Measurements from ENCODE around the gene STARD4. TPM values are rescaled to one million over a fixed set of nuclear protein-coding genes. Genes with fewer than 3 reads are reported as not detected.

Gene STARD4
- total RNA-seq, 2 experiments from 2014 or later = 52.3 to 55.9 TPM

DNA sequence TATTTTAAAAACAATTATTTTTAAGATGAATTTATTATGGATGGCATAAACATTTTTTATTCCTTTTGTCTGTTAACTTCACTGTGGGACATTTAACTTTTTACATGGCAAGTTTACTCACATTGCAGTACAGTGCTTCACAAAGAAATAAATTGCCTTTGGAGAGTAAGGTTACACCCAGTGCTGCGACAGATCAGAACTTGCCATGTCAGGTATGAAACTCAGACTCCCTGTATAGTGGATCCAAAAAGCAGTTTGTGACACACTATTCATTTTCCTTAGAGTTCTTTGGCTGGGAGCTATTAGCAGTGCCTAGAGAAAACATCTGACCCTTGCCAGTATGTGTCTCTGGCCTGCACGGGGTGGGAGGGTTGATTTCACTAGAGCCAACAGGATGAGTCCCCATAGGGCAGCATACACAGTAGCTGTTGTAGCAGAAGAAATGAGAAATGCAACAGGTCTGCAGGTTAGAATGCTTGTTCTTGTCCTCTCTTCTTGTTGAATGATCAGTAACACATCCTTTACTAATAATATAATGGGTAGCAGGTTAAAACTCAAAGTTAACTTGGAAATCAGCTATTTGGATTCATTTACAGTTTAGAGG, 42.9 kb downstream of the STARD4 start:
- peaks cover 20% of the 10 kb centered on the region for H3K9me3 Mint-ChIP-seq (ENCODE audit: insufficient read depth)
- ATAC-seq (no peak), DNase-seq (no peak)
- H3K27ac Mint-ChIP-seq = no peak overlapping the region
- H3K4me3 Mint-ChIP-seq = no peak overlapping the region
- peaks cover 2% of the 10 kb centered on the region for H3K4me1 Mint-ChIP-seq (ENCODE audit: low read depth)
- H3K27me3 Mint-ChIP-seq (ENCODE audit: low read depth) = no peaks in the 10 kb centered on the region
- ChIA-PET POLR2A (no interaction called here), CTCF (interaction anchor here (0.9 kb wide), 1 partner anchor 8 kb away, joined by 3 read pairs; no protein-coding TSS in a partner anchor)
- peaks cover 46% of the 10 kb centered on the region for H3K36me3 Mint-ChIP-seq (ENCODE audit: low read depth)

DNA sequence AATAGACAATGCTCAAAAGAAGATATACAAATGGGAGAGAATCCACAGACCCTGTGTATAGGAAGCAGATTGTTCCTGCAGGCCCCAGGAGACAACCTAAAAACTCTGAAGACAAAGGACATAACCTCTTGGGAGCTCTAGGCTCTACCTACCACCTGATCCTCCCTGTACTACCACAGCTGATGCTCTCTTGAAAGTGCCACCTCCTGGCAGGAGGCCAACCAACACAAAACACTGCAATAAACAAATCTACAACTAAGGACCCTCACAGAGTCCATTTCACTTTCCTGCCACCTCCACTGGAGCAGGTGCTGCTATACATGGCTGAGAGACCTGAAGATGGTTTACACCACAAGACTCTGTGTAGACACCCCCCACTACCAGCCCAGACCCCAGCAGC, 49.0 kb downstream of the STARD4 start:
- ChIA-PET POLR2A (no interaction called here), CTCF (no interaction called here)
- no peak for ATAC-seq
- no peak for DNase-seq
- H3K27me3 Mint-ChIP-seq (ENCODE audit: low read depth) = no peaks in the 10 kb centered on the region
- no peak overlapping the region for H3K27ac Mint-ChIP-seq
- no peaks in the 10 kb centered on the region for H3K4me1 Mint-ChIP-seq (ENCODE audit: low read depth)
- H3K36me3 Mint-ChIP-seq (ENCODE audit: low read depth) = peaks cover 54% of the 10 kb centered on the region
- no peak overlapping the region for H3K4me3 Mint-ChIP-seq
- peaks cover 24% of the 10 kb centered on the region for H3K9me3 Mint-ChIP-seq (ENCODE audit: insufficient read depth)

DNA sequence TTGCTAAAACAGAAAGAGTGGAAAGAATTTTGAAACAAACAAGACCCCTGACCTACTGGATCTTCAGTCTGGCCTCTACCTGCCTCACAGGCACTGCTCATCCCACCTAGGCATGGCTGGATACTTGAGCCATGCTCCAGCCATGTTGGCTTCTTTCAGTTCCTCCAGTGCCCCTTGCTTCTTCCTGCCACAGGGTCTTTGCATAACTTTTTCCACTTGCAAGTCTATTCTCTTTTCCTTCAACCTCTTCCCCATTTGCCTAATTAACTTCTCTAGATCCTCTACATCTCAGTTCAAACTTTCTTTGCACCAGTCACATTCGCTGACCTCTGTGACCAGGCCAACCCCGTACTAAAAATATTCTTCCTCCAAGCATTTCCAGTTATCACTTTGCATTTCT, 50.4 kb downstream of the STARD4 start:
- ATAC-seq = no peak
- Mint-ChIP-seq H3K36me3 (ENCODE audit: low read depth) (peaks cover 53% of the 10 kb centered on the region), H3K27ac (no peak overlapping the region), H3K27me3 (ENCODE audit: low read depth) (no peaks in the 10 kb centered on the region), H3K9me3 (ENCODE audit: insufficient read depth) (peaks cover 23% of the 10 kb centered on the region), H3K4me3 (no peak overlapping the region), H3K4me1 (ENCODE audit: low read depth) (no peaks in the 10 kb centered on the region)
- CTCF ChIA-PET = interaction anchor here (1.0 kb wide), 1 partner anchor 8 kb away, joined by 3 read pairs; no protein-coding TSS in a partner anchor
- POLR2A ChIA-PET = no interaction called here
- no peak for DNase-seq

DNA sequence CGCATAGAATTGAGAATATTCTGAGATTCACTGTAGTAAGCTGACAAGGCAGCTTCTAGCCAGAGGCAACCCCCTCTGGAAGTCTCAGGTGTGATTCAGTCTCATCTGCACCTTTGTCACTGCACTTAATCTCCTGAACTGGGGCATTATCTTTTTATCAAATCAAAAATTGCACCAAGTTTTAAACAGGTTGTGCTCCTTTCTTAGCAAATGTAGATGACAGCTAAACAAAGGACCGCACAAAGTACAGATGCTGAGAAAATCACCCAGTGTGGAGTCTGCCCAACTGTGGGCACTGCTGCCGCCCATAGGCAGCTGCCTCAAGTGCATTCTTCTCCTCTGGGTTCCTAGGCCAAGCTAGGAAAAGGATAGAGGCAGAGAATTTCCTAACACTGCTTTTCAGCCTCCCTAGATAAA, 51.1 kb downstream of the STARD4 start:
- DNase-seq = no peak
- H3K27ac Mint-ChIP-seq = no peak overlapping the region
- H3K27me3 Mint-ChIP-seq (ENCODE audit: low read depth) = no peaks in the 10 kb centered on the region
- ChIA-PET CTCF (interaction anchor here (1.0 kb wide), 1 partner anchor 9 kb away, joined by 3 read pairs; no protein-coding TSS in a partner anchor), POLR2A (no interaction called here)
- no peak overlapping the region for H3K4me3 Mint-ChIP-seq
- no peak for ATAC-seq
- peaks cover 48% of the 10 kb centered on the region for H3K36me3 Mint-ChIP-seq (ENCODE audit: low read depth)
- no peaks in the 10 kb centered on the region for H3K4me1 Mint-ChIP-seq (ENCODE audit: low read depth)
- H3K9me3 Mint-ChIP-seq (ENCODE audit: insufficient read depth) = peaks cover 17% of the 10 kb centered on the region

DNA sequence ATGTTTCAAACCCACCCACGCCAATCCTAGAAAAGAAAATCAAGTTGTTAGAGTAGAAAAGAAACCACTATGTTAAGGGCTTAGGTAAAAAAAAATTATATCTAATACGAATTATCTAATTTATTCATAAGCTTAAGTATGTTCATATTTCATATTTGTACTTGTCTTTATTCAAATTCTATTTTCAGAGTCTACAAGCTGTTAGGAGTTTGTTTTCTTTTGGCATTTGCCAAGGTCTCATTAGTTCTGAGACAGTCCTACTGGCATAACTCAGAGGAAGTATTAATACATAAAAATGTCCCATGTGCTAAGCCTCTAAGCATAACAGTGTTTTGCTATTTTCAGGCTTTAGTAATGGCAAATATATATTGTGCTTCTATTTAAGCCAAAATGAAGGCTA, 57.6 kb downstream of the STARD4 start:
- Mint-ChIP-seq H3K27ac (no peak overlapping the region), H3K9me3 (ENCODE audit: insufficient read depth) (peaks cover 3% of the 10 kb centered on the region), H3K27me3 (ENCODE audit: low read depth) (no peaks in the 10 kb centered on the region), H3K36me3 (ENCODE audit: low read depth) (peaks cover 40% of the 10 kb centered on the region), H3K4me3 (no peak overlapping the region), H3K4me1 (ENCODE audit: low read depth) (no peaks in the 10 kb centered on the region)
- DNase-seq (no peak), ATAC-seq (no peak)
- CTCF ChIA-PET = no interaction called here
- POLR2A ChIA-PET = no interaction called here

DNA sequence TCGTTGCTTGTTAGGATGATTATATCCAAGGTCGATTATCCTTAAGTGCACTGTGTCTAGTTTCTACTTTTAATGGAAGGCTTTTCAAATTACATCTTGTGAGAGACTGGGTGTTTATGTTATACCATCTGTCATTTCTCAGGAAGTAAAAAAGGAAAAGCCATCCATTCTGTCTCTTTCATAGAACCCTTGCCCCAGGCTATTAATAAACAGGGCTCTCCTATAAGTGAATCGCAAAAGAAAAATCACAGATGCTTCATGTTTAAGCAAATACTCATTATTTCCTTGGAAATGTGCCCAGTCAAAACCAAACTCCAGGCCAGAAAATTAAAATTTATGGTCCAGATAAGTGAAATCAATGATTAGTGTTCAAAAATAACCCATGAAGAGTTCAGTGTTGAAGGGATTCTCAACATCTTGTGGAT, 58.1 kb downstream of the STARD4 start:
- Mint-ChIP-seq H3K36me3 (ENCODE audit: low read depth) (peaks cover 42% of the 10 kb centered on the region), H3K4me3 (no peak overlapping the region), H3K9me3 (ENCODE audit: insufficient read depth) (peaks cover 3% of the 10 kb centered on the region), H3K27me3 (ENCODE audit: low read depth) (no peaks in the 10 kb centered on the region), H3K27ac (no peak overlapping the region), H3K4me1 (ENCODE audit: low read depth) (no peaks in the 10 kb centered on the region)
- no peak for DNase-seq
- POLR2A ChIA-PET = no interaction called here
- no peak for ATAC-seq
- CTCF ChIA-PET = no interaction called here

DNA sequence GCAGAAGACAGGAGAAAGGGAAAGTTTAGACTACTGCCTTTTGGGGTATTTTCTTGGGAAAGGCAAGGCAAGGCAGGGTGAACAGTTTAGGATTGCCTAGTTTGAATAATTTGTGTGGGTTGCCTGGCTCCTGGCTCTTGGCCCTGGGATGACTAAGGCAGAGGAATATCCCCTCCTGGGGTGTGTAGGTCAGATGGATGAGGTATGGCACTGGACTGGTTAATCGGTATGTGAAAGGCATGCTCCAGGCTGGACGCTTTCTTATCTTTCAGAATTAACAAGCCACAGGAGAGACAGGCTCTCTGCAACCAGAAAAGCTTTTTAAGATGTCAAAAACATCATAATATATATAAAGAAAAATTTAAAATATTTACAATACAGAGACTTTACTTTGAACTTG, 58.6 kb downstream of the STARD4 start:
- CTCF ChIA-PET = no interaction called here
- POLR2A ChIA-PET = no interaction called here
- H3K4me1 Mint-ChIP-seq (ENCODE audit: low read depth) = no peaks in the 10 kb centered on the region
- no peak overlapping the region for H3K4me3 Mint-ChIP-seq
- H3K27me3 Mint-ChIP-seq (ENCODE audit: low read depth) = no peaks in the 10 kb centered on the region
- peaks cover 40% of the 10 kb centered on the region for H3K36me3 Mint-ChIP-seq (ENCODE audit: low read depth)
- DNase-seq (no peak), ATAC-seq (no peak)
- peaks cover 3% of the 10 kb centered on the region for H3K9me3 Mint-ChIP-seq (ENCODE audit: insufficient read depth)
- no peak overlapping the region for H3K27ac Mint-ChIP-seq

DNA sequence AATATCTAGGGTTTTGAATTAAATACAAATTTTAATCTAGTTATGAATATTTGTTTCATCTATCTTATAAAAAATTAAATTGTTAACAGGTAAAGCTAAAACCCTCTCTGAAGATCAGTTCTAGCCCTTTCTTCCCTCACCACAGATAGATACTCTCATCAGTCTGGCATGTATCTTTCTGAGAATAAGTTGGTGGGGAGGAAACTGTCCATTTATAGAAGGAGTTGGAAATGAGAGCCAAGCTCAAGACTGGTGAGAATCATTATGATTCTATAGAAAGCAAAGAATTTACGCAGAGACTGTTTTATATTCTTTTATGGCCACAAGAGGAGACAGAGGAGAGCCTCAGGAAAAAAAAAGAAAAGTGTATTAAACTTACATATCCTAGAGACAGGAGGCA, 59.0 kb downstream of the STARD4 start:
- DNase-seq = no peak
- Mint-ChIP-seq H3K36me3 (ENCODE audit: low read depth) (peaks cover 40% of the 10 kb centered on the region), H3K4me1 (ENCODE audit: low read depth) (no peaks in the 10 kb centered on the region), H3K27me3 (ENCODE audit: low read depth) (no peaks in the 10 kb centered on the region), H3K9me3 (ENCODE audit: insufficient read depth) (peaks cover 3% of the 10 kb centered on the region), H3K4me3 (no peak overlapping the region), H3K27ac (no peak overlapping the region)
- ChIA-PET CTCF (no interaction called here), POLR2A (no interaction called here)
- no peak for ATAC-seq

DNA sequence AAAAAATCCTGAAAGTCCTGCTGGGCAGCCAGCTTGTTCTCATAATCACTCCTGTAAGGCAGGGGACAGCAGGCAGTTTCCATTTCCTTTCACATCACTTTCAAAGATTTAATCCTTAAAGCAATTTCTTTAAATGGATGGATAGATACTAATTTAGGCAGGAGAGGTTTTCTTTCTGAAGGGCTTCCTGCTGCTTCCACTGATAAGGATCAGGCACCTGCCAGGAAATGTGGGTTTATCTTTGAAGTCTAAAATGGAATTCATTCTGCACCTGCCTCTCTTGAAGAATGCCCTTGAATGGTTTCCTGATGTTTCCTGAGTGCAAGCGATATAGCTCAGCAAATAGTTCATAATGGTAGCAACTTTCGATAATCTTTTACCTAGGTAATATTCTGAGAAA, 64.5 kb downstream of the STARD4 start:
- CTCF ChIA-PET = no interaction called here
- Mint-ChIP-seq H3K27me3 (ENCODE audit: low read depth) (no peaks in the 10 kb centered on the region), H3K4me1 (ENCODE audit: low read depth) (peaks cover 3% of the 10 kb centered on the region), H3K9me3 (ENCODE audit: insufficient read depth) (no peaks in the 10 kb centered on the region), H3K4me3 (no peak overlapping the region), H3K27ac (no peak overlapping the region), H3K36me3 (ENCODE audit: low read depth) (peaks cover 44% of the 10 kb centered on the region)
- ATAC-seq (no peak), DNase-seq (no peak)
- POLR2A ChIA-PET = no interaction called here

DNA sequence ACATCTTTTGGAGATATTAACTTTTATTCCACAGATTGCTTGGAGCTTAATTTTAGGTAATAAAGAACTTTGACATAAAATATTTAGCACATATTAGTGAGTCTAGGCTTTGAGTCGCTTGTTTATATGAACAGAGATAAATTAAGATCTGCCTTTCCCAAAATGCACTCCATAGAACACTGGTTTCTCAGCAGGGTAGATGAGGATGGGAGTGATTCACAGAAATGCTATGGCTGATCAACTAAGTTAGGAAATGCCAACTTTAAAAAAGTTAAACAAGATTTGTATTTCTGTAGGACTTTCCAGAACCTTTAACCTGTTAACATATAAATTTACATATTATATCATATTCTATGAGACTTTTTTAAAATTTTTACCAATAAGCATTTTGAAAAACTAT, 65.2 kb downstream of the STARD4 start:
- ATAC-seq = no peak
- H3K4me1 Mint-ChIP-seq (ENCODE audit: low read depth) = peaks cover 3% of the 10 kb centered on the region
- H3K36me3 Mint-ChIP-seq (ENCODE audit: low read depth) = peaks cover 43% of the 10 kb centered on the region
- no peak for DNase-seq
- ChIA-PET POLR2A (no interaction called here), CTCF (no interaction called here)
- no peaks in the 10 kb centered on the region for H3K27me3 Mint-ChIP-seq (ENCODE audit: low read depth)
- H3K4me3 Mint-ChIP-seq = no peak overlapping the region
- H3K9me3 Mint-ChIP-seq (ENCODE audit: insufficient read depth) = no peaks in the 10 kb centered on the region
- H3K27ac Mint-ChIP-seq = no peak overlapping the region

Other genes starting within 250 kb of the STARD4 start
- gene NREP, start 244.7 kb upstream of the STARD4 start, total RNA-seq = 10 to 100 TPM; 18.6 to 19.7 TPM

Data from activated CD8-positive, alpha-beta T cell treated with anti-CD3 and anti-CD28 coated beads, Interleukin-2, amount 10 ng/mL, durations not matched to agents 7 days and 5 days (primary cell).